ENCODE data around the gene ZC3H18.

The ZC3H18 gene

GRCh38 chr16:88599825-88600538, 29.8 kb downstream of the ZC3H18 start:
- ChIA-PET CTCF (interaction anchor here (1.5 kb wide), 1 partner anchor 10 kb away, joined by 4 read pairs; no protein-coding TSS in a partner anchor), POLR2A (no interaction called here)
- no peak overlapping the region for H3K4me3 ChIP-seq (ENCODE audit: low read depth, low read length)
- no peak for DNase-seq (ENCODE audit: low read depth, low spot score)
- no peak for TF ChIP-seq CTCF (IDR thresholded peaks at IDR 0.05; ENCODE audit: insufficient read depth, low read length, missing control alignments)

- ChIA-PET CTCF (interaction anchor here (1.5 kb wide), 1 partner anchor 9 kb away, joined by 4 read pairs; no protein-coding TSS in a partner anchor), POLR2A (no interaction called here)
- H3K4me3 ChIP-seq (ENCODE audit: low read depth, low read length): no peak overlapping the region
- no peak for TF ChIP-seq CTCF (IDR thresholded peaks at IDR 0.05; ENCODE audit: insufficient read depth, low read length, missing control alignments)
- DNase-seq (ENCODE audit: low read depth, low spot score): no peak
Measured at GRCh38 chr16:88600539-88600896, 30.3 kb downstream of the ZC3H18 start.

GRCh38 chr16:88601313-88602036, 31.3 kb downstream of the ZC3H18 start:
- CTCF ChIA-PET: interaction anchor here (1.1 kb wide), 1 partner anchor 8 kb away, joined by 3 read pairs; no protein-coding TSS in a partner anchor

GRCh38 chr16:88602091-88602490, 31.9 kb downstream of the ZC3H18 start:
- CTCF ChIA-PET: interaction anchor here (1.1 kb wide), 1 partner anchor 8 kb away, joined by 3 read pairs; no protein-coding TSS in a partner anchor
- POLR2A ChIA-PET: interaction anchor here (0.7 kb wide), 1 partner anchor 734 kb away, joined by 4 read pairs; no protein-coding TSS in a partner anchor
- DNase-seq (ENCODE audit: low read depth, low spot score): no peak
- no peak overlapping the region for H3K4me3 ChIP-seq (ENCODE audit: low read depth, low read length)
- no peak for TF ChIP-seq CTCF (IDR thresholded peaks at IDR 0.05; ENCODE audit: insufficient read depth, low read length, missing control alignments)

More at GRCh38 chr16:88601313-88602036, 31.3 kb downstream of the ZC3H18 start:
- no peak for TF ChIP-seq CTCF (IDR thresholded peaks at IDR 0.05; ENCODE audit: insufficient read depth, low read length, missing control alignments)
- no peak overlapping the region for H3K4me3 ChIP-seq (ENCODE audit: low read depth, low read length)
- no peak for DNase-seq (ENCODE audit: low read depth, low spot score)
- POLR2A ChIA-PET: no interaction called here

- no peak overlapping the region for H3K4me3 ChIP-seq (ENCODE audit: low read depth, low read length)
- ChIA-PET CTCF (no interaction called here), POLR2A (no interaction called here)
- no peak for DNase-seq (ENCODE audit: low read depth, low spot score)
- no peak for TF ChIP-seq CTCF (IDR thresholded peaks at IDR 0.05; ENCODE audit: insufficient read depth, low read length, missing control alignments)
Measured at GRCh38 chr16:88605186-88606147, 35.3 kb downstream of the ZC3H18 start.

Measured in AG04449 (cell line).